Esophagus muscularis mucosa (tissue), 4 donors: ENCODE results near the gene TMEM14A.

ENCODE experiments used
- EP300 ChIP-seq: sonication (generic); formaldehyde crosslinking; IDR thresholded peaks from one replicate; pipeline ENCODE4 v1.6.1; 2017; ENCODE audit warnings: antibody characterized with exemption
- POLR2A ChIP-seq: fragments of 450-650 bp; IDR thresholded peaks from one replicate; pipeline ENCODE4 v1.6.1; 2017; ENCODE audit warnings: antibody characterized with exemption, moderate library complexity, mild to moderate bottlenecking, low read depth
- POLR2AphosphoS5 ChIP-seq, 2 donors: sonication (generic); formaldehyde crosslinking; IDR thresholded peaks; one replicate each; pipeline ENCODE4 v1.6.1; 2017; ENCODE audit warnings: antibody characterized with exemption in 2 of 2
- TF ChIP-seq, protein P1 (sequence below), 3 experiments: fragments of 200-600 bp in 2 of 3; fragments of 450-650 bp in 1 of 3; sonication (generic) in 2 of 3; IDR thresholded peaks; one replicate each; pipeline ENCODE4 v1.5.1; 2017 to 2019; ENCODE audit warnings: antibody characterized with exemption in 3 of 3, mild to moderate bottlenecking in 2 of 3, moderate library complexity in 1 of 3

- TF ChIP-seq EP300, result no peak
- TF ChIP-seq POLR2AphosphoS5 (IDR thresholded peaks at IDR 0.05), result no peak
- no peak for TF ChIP-seq POLR2A
- TF ChIP-seq, protein P1, sequence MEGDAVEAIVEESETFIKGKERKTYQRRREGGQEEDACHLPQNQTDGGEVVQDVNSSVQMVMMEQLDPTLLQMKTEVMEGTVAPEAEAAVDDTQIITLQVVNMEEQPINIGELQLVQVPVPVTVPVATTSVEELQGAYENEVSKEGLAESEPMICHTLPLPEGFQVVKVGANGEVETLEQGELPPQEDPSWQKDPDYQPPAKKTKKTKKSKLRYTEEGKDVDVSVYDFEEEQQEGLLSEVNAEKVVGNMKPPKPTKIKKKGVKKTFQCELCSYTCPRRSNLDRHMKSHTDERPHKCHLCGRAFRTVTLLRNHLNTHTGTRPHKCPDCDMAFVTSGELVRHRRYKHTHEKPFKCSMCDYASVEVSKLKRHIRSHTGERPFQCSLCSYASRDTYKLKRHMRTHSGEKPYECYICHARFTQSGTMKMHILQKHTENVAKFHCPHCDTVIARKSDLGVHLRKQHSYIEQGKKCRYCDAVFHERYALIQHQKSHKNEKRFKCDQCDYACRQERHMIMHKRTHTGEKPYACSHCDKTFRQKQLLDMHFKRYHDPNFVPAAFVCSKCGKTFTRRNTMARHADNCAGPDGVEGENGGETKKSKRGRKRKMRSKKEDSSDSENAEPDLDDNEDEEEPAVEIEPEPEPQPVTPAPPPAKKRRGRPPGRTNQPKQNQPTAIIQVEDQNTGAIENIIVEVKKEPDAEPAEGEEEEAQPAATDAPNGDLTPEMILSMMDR (IDR thresholded peaks at IDR 0.05), result no peak
These were observed 16.2 kb downstream of the TMEM14A start for GRCh38 chr6:52686878-52687699.
